GM21619 (cell line): ENCODE data around the gene ESF1.

Source experiments
- ATAC-seq: cut with Tn5 transposase; IDR thresholded peaks from one replicate; pipeline ENCODE4 v1.9.1; 2021; ENCODE audit not compliant: unreplicated experiment

The ESF1 gene

DNA sequence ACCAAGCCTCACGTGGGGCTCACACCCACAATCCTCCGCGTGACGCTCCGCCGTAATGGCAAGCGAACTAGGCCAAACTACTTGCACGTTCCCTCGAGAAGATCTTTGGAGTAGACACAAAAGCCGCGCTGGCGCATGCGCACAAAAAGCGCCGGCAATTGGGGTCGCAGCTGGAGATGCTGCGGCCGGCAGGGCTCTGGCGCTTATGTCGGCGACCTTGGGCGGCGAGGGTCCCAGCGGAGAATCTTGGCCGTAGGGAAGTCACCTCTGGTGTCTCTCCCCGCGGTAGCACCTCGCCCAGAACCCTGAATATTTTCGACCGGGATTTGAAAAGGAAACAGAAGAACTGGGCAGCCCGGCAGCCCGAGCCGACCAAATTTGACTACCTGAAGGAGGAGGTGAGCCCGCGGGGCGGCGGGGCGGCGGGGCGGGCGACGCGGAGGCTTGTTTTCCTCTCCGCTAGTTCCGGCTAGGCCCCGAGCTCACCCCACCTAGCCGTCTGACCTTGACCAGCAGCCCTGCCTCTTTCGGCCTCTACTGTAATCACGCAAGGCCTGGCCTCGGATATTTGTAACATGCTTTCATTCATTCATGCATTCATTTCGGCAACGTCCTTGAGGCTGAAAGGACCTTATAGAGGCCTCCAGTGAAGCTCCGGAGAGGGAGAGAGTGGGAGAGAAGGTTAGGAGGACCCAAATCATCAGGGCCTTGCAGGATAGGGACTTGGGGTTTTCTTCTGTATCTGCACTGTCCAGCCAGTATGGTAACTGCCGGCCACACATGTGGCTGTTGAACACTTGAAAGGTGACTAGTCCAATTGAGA, at the start of gene ESF1, which contains the start of gene NDUFAF5:
Gene ESF1, minus strand, starts transcription at position 27 of the 823 bp plus-strand sequence. CDS start 1,779 bp downstream, outside the sequence.
Gene NDUFAF5, plus strand, starts transcription at position 136 of the 823 bp plus-strand sequence. Its CDS starts 41 bp downstream, at position 177.
- ATAC-seq: peak; percentile 94

- ATAC-seq: no peak
Observed at GRCh38 chr20:13831476-13831875, 46.8 kb upstream of the ESF1 start.

DNA sequence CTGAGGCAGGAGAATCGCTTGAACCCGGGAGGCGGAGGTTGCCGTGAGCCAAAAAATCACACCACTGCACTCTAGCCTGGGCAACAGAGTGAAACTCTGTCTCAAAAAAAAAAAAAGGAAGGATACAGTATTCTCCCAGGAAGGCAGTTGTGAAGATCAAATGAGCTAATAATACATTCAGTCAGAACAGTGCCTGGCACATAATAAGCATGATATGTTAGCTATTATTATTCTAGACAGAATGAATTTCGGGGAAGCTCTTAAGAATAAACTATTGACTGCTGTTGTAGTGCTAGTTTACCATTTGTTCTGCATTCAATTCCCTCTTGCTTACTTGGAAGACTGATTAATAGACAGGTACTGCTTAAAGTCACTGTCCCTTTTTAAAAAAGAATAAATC, 40.7 kb upstream of the ESF1 start:
- ATAC-seq: no peak

GRCh38 chr20:13824459-13824858, 39.7 kb upstream of the ESF1 start:
- ATAC-seq: no peak

DNA sequence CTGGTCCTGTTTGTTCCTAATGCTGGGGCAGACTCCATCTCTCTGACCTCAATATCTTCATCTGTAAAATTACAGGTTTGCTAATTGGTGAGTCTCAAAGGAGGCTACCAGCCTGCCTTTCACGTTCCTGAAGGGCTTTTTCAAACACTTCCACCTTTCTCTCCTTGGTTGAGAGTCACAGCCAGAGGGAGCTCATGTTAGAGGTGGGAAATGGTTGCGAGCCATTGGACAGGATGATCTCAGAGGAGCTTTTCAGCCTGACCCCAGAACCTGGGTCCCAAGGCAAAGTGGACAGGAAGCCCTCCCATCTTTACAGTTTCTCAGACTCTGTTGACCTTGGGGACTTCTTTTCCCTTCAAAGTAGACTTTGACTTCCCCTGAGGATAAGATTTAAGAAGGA, 37.7 kb upstream of the ESF1 start:
- ATAC-seq: no peak

DNA sequence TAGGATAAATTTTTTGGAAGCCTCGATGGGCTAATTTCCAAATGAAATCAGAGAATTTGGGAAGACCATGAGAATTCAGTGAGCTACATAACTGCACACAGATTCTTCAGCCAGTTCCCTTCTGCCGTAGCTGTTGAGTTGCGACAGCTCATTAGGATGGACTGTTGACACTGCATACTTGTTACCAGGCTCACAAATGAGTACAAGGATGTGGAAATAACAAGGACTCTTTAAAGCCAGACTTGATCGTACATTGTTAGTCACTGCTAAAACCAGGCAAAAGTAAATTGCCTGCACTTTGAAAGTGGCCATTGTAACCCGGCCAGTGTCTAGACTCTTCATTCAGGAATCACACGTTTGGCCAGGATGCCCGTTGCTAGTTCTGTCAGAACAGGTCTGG, 37.2 kb upstream of the ESF1 start:
- ATAC-seq: no peak

GRCh38 chr20:13819885-13820645, 35.3 kb upstream of the ESF1 start:
- peak; percentile 85 for ATAC-seq

DNA sequence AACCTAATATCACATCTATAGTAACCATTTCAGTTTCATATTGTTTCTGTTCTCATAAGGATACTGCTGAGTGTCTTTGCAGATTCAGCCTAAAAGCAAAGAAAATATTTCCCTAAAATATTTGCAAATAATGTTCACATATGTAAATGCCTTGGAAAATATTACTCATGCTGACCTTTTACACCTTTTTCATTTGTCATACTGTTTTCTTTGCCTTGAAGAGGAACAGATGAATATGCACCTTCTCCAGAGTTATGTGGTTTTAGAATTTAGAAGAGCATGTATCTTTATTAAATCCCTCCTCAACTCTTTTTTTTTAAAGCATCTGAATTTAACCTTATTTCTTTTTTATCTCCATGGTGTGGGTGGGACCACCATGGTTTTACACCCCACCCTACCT, 32.6 kb upstream of the ESF1 start:
- ATAC-seq: no peak

- ATAC-seq: no peak
Observed at GRCh38 chr20:13816757-13817156, 32.0 kb upstream of the ESF1 start.

DNA sequence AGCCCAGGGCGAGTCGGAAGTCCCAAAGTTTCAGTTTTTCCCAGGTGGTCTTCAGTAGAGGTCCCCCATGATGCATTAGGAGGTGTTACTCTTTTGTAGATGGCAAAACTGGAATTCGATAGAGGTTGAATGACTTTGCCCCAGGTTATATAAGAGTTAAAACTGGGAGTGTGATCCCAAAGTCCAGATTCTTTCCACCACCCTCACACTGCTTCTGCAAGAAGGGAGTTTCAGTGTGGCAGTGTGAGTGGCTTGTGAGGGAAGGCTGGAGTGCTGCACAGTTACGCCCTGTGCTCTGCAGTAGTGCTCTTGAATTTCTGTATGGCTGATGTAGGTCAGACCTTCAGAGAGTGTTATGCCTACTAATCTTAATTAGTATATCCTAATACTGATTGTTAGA, 30.0 kb upstream of the ESF1 start:
- ATAC-seq: no peak

DNA sequence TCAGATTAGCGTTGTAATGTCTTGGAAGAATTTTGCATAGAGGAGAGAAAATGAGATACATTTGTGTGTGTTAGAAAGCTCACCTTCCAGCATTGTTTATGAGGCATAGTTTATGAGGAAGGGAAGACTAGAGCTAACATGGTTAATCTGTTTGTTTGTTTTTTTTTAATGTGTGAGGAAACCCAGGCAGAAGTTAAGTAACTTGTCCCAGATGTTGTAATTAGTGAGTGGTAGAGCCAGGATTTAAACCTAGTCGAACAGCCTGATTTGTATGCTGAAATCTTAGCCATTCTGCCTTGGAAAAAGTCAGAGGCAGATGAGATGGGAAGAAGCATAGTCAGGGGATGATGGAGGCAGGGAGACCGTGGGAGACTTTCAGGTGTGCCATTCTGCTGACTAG, 29.2 kb upstream of the ESF1 start:
- ATAC-seq: no peak

DNA sequence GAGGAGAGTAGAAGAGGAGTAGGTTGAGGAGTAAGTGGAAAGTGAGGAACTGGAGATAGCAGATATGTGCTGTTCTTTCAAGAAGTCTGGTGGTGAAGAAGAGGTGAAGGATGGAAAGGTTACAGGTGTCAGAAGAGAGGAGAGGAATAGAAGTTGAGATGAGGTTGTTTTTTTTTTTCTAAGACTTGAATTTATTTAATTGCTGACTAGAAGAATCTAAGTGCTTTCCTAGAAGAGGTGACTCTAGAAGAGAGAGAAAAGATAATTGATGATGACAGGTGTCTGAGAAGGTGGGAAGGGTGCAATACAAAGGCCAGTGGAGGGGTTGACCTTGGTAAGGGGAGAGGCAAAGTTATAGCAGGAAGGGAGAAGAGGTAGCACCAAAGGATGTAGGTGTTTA, 25.7 kb upstream of the ESF1 start:
- ATAC-seq: no peak

GRCh38 chr20:13809855-13810254, 25.1 kb upstream of the ESF1 start:
- ATAC-seq: no peak

DNA sequence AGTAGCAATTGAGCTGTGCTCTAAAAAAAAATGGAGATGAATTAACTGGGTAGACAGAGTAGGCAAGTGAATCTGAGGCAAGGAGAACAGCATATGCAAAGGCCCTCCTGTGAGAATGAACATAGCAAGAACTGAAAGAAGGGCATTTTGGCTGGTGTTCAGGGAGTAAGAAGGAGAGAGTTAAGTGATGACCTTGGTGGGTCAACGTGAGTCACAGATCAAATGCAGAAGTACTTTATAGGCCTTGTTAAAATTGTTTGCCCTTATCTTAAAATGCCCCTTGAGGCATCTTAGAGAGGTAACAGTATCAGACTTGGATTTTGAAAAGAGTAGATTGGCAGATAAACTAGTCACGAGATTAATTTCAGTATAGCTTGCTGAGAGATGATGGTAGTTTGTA, 24.7 kb upstream of the ESF1 start:
- ATAC-seq: no peak

DNA sequence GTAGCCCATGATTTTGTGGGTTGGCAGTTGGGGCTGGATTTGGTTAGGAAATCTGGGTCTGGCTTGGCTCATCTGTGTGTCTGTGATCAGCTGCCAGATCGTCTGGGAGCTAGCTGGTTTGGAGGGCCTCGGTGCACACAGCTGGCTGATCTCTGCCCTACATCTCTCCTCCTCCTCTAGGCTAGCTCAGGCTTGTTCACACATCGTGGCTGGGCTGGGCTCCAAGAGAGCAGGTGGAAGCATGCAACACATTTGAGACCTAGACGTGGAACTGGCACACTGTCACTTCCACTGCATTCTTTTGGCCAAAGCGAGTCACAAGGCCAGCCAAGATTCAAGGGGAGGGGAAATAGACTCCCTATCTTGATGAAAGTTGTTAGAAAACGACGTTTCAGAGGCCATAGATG, 16.0 kb upstream of the ESF1 start:
- ATAC-seq: no peak

- no peak for ATAC-seq
Observed at GRCh38 chr20:13799974-13800373, 15.3 kb upstream of the ESF1 start.

- ATAC-seq: no peak
Observed at GRCh38 chr20:13799040-13799439, 14.3 kb upstream of the ESF1 start.

DNA sequence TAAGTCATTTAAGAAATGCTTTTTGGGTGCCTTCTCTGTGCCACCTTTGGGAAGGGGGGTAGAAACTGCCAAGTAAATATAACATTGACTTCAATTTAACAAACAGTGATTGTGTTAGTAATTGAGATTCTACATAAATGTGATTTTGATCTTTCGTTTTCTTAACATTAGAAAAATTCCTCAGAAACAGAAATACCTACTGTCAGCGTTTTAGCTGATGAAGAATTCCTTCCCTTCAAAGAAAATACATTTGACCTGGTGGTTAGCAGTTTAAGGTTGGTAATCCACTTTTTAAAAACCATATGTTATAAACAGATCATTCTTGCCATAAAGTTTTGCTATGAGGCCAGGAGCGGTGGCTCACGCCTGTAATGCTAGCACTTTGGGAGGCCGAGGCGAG, 9.9 kb upstream of the ESF1 start:
- no peak for ATAC-seq

DNA sequence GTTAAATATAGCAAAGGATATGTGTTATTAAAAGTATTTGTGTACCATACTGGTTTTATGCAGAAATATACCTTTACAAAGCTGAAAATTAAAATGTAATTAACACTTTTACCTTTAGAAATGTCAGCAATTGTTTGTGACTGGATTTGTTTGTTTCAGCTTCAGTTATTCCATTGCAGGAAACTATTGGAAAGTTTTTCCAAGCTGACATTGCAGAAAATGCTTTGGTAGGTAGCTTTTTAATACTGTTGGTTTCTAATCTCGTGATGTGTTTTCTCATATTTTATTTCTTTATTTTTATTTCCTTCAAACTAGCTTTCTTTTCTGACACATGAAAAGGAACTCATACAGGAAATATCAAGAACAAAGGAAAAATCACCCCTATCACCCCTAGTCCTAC, 8.3 kb upstream of the ESF1 start:
- no peak for ATAC-seq

- ATAC-seq: no peak
Observed at GRCh38 chr20:13791540-13792459, 7.1 kb upstream of the ESF1 start.

DNA sequence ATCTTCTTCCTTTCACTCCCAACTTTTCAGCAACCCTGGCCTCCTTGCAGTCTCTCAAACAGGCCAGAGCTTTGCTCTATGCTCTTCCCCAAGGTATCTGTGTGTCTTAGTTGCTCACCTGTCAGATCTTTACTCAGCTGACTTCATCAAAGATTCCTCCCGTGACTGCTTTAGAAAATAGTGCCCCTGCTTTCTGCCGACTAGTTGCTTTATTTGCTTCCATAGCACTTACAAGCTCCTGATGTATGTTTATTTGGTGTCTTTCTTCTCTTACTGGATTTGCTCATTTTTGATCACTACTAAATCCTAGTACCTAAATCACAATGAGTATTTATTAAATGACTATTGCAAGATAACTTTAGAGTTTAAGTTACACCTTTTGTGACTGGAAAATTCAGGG, 6.0 kb upstream of the ESF1 start:
- no peak for ATAC-seq
